ENCODE data around the gene STRA6. TPM values are rescaled to one million over a fixed set of nuclear protein-coding genes. Genes with fewer than 3 reads are reported as not detected.
A peak's percentile ranks its signal among the peaks of the same experiment; 100 is the strongest.

The STRA6 gene
- total RNA-seq, 1 donor from 2014 or later: not detected

- Histone ChIP-seq H3K9me3 (no peaks in the 10 kb centered on the region), H3K27ac (no peak overlapping the region), H3K4me3 (no peak overlapping the region), H3K4me1 (peaks cover 3 to 17% of the 10 kb centered on the region in 2 donors), H3K36me3 (no peaks in the 10 kb centered on the region), H3K27me3 (peaks cover 9% of the 10 kb centered on the region)
- intact Hi-C loops (cut with DNase I): loop anchor here (2.0 to 5.0 kb wide), 2 partner anchors 16 to 69 kb away; no protein-coding TSS in a partner anchor
- DNase-seq (ENCODE audit: low spot score in 2 of 2): no peak
- TF ChIP-seq CTCF (IDR thresholded peaks at IDR 0.05): no peak
Measured at GRCh38 chr15:74138642-74139041, 63.9 kb downstream of the STRA6 start.

DNA sequence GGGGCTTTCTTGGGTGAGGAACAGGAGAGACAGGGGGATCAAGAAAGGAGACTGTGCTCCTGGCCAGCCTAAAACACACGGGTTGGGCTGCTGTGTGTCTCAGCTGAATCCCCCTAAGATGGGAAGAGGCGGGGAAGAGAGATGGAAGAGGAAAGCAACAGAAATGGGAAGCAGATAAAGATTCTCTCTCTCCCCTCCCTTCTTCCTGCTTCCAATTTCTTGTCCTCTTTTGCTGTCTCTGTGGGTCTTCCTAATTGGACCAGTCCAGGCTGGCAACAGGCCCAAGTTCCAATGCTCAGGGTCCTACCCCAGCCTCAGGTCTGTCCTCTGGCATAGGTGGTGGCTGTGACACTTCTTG is 65.1 kb downstream of the STRA6 start:
- Histone ChIP-seq H3K9me3 (peaks cover 0 to 5% of the 10 kb centered on the region in 2 donors), H3K27me3 (peaks cover 16% of the 10 kb centered on the region), H3K36me3 (no peaks in the 10 kb centered on the region), H3K27ac (no peak overlapping the region), H3K4me1 (peaks cover 3 to 17% of the 10 kb centered on the region in 2 donors), H3K4me3 (no peak overlapping the region)
- DNase-seq (ENCODE audit: low spot score in 2 of 2): no peak
- intact Hi-C loops (cut with DNase I): loop anchor here (5.0 kb wide), 1 partner anchor 70 kb away; no protein-coding TSS in a partner anchor
- no peak for TF ChIP-seq CTCF (IDR thresholded peaks at IDR 0.05)

DNA sequence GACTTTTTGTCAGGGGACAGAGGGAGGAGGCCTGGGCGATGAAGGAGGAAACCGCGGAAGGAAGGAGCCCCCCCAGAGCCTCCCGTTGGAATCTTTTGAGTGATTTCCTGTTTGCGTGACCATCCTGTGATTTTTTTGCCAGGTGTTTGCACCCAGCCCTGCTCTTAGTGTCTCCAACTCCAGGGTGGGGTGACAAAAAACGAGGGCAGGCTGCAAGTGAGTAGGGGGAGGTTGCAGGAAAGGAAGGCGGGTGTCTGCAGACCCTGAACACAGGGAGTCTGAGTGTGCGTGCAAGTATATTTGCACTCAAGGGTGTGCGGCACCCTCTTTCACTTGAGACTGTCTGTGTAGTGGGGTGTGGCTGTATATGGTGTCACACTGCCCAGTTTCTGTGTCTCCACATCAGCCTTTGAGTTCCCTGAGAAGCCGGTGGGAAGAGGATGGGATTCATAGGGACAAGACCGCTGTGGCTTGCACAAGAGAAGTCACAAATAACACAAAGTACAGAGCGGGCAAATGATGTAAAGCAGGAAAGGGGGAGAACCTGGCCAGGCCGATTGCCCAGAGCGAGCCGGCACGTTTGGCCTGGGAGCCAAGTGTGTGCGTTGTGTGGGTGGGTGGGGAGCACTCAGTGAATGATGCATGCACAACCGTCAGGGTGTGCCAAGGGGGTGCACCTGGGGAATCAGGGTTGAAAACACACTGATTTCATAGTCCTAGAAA is 65.6 kb downstream of the STRA6 start:
- peaks cover 16% of the 10 kb centered on the region for H3K27me3 ChIP-seq
- H3K4me1 ChIP-seq: peaks cover 3 to 17% of the 10 kb centered on the region in 2 donors
- peak overlapping the region; percentile 51 to 72 for H3K4me3 ChIP-seq
- H3K9me3 ChIP-seq: peaks cover 0 to 5% of the 10 kb centered on the region in 2 donors
- H3K36me3 ChIP-seq: no peaks in the 10 kb centered on the region
- no peak for DNase-seq (ENCODE audit: low spot score in 2 of 2)
- H3K27ac ChIP-seq: peak overlapping the region in 1 of 2 donors; percentile 63
- TF ChIP-seq CTCF (IDR thresholded peaks at IDR 0.05): no peak
- intact Hi-C loops (cut with DNase I): loop anchor here (5.0 kb wide), 1 partner anchor 70 kb away; no protein-coding TSS in a partner anchor

DNA sequence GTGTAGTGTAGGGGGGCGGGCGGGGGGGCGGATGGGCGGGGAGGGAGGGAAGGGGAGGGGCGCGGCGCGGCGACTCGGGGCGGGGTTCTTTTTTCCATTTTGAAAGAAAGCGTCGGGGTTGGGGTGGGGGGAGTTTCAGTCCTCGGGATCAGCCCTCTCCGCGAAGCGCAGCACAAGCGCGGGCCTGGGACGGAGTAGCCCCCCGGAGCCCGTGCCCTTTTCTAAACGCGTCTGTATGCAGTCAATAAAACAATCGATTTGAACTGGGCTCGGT is 66.1 kb downstream of the STRA6 start:
- peaks cover 16% of the 10 kb centered on the region for H3K27me3 ChIP-seq
- intact Hi-C loops (cut with DNase I): loop anchor here (5.0 kb wide), 1 partner anchor 71 kb away; no protein-coding TSS in a partner anchor
- H3K4me1 ChIP-seq: peaks cover 3 to 17% of the 10 kb centered on the region in 2 donors
- H3K4me3 ChIP-seq: peak overlapping the region; percentile 51 to 72
- TF ChIP-seq CTCF (IDR thresholded peaks at IDR 0.05): no peak
- no peak for DNase-seq (ENCODE audit: low spot score in 2 of 2)
- H3K36me3 ChIP-seq: no peaks in the 10 kb centered on the region
- peak overlapping the region; percentile 21 to 63 for H3K27ac ChIP-seq
- peaks cover 0 to 5% of the 10 kb centered on the region in 2 donors for H3K9me3 ChIP-seq

DNA sequence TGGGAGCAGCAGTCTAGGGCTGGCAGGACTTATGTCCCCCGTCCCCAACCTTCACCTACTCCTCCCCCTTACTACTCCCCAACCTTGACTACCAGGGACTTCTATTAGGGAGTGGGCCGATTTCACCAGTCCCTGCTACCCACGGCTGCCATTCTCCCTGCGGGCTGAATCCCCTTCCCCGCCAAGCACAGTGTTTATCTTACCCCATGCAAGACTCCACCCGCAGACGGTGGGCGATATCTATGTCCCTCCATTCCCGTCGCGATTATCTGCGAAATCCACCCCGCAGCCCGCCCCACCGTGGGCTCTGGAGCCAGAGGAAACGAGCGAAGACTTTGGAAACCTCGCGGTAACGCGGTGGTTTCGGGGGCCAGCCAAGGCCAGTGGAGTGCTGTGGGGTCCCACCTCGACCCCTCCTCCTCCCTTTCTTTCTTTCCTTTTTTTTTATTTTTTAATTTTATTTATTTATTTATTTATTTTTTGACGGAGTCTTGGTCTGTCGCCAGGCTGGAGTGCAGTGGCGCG is 67.5 kb downstream of the STRA6 start:
- no peak overlapping the region for H3K27ac ChIP-seq
- H3K4me1 ChIP-seq: peaks cover 3 to 19% of the 10 kb centered on the region in 2 donors
- peaks cover 29% of the 10 kb centered on the region for H3K27me3 ChIP-seq
- peaks cover 0 to 5% of the 10 kb centered on the region in 2 donors for H3K9me3 ChIP-seq
- DNase-seq (ENCODE audit: low spot score in 2 of 2): no peak
- TF ChIP-seq CTCF (IDR thresholded peaks at IDR 0.05): no peak
- peak overlapping the region in 1 of 2 donors; percentile 72 for H3K4me3 ChIP-seq
- intact Hi-C loops (cut with DNase I): loop anchor here (5.0 kb wide), 1 partner anchor 72 kb away; no protein-coding TSS in a partner anchor
- no peaks in the 10 kb centered on the region for H3K36me3 ChIP-seq
